GM12892 (cell line): ENCODE measurements around the gene KLHL5.

Experiments
- DNase-seq: peaks from one replicate; pipeline ENCODE4 v3.0.0; 2011; ENCODE audit not compliant: insufficient read length
- FAIRE-seq: peaks from 2 replicates; lab custom pipeline; 2011; peaks lifted over from hg19 to GRCh38; lab: Jason Lieb, UNC
- POLR2A ChIP-seq: IDR thresholded peaks from 2 replicates; pipeline ENCODE4 v1.6.1; 2011; ENCODE audit warnings: low read depth, low read length, control low read depth
- POLR2AphosphoS5 ChIP-seq: IDR thresholded peaks from 2 replicates; pipeline ENCODE4 v1.6.1; 2011; ENCODE audit warnings: low read depth, low read length, control low read depth
- TAF1 ChIP-seq: IDR thresholded peaks from 2 replicates; pipeline ENCODE4 v1.6.1; 2011; ENCODE audit warnings: low read depth, mild to moderate bottlenecking, control low read depth, low read length, borderline replicate concordance

Gene KLHL5

GRCh38 chr4:39032218-39033085 is 29.6 kb upstream of the KLHL5 start, which contains the start of gene TMEM156:
TMEM156 (minus strand) TSS chr4:39032409; CDS start chr4:39032313, 96 bp downstream.
- peak; percentile 55 for TF ChIP-seq POLR2A
- TF ChIP-seq TAF1: no peak
- peak; percentile 53; the same call in 1 of the 2 replicates for TF ChIP-seq POLR2AphosphoS5
- FAIRE-seq (peak; percentile 96), DNase-seq (no peak)

GRCh38 chr4:39036172-39036571 is 25.9 kb upstream of the KLHL5 start:
- no peak for DNase-seq
- FAIRE-seq: no peak
- TF ChIP-seq POLR2A (no peak), TAF1 (no peak), POLR2AphosphoS5 (no peak)

- TF ChIP-seq POLR2A (no peak), POLR2AphosphoS5 (no peak), TAF1 (no peak)
- FAIRE-seq (peak; percentile 74), DNase-seq (no peak)
Observed at GRCh38 chr4:39037491-39037825, 24.6 kb upstream of the KLHL5 start.

- TF ChIP-seq POLR2A: no peak
- no peak for TF ChIP-seq TAF1
- no peak for TF ChIP-seq POLR2AphosphoS5
- FAIRE-seq (peak; percentile 66), DNase-seq (no peak)
Observed at GRCh38 chr4:39037941-39038340, 24.1 kb upstream of the KLHL5 start.

GRCh38 chr4:39039108-39039507 is 22.9 kb upstream of the KLHL5 start:
- no peak for FAIRE-seq
- no peak for DNase-seq
- no peak for TF ChIP-seq TAF1
- TF ChIP-seq POLR2AphosphoS5: no peak
- TF ChIP-seq POLR2A: no peak

GRCh38 chr4:39042366-39042765 is 19.7 kb upstream of the KLHL5 start:
- DNase-seq: no peak
- TF ChIP-seq POLR2AphosphoS5 (no peak), TAF1 (no peak), POLR2A (no peak)

GRCh38 chr4:39043058-39043860 is 18.8 kb upstream of the KLHL5 start:
- FAIRE-seq: peak; percentile 24
- DNase-seq: no peak

More at GRCh38 chr4:39042366-39042765, 19.7 kb upstream of the KLHL5 start:
- FAIRE-seq: no peak

GRCh38 chr4:39043861-39044363 is 18.1 kb upstream of the KLHL5 start:
- FAIRE-seq (peak; percentile 78), DNase-seq (no peak)
- TF ChIP-seq TAF1 (no peak), POLR2A (no peak; the same call in 1 of the 2 replicates), POLR2AphosphoS5 (no peak)

More at GRCh38 chr4:39043058-39043860, 18.8 kb upstream of the KLHL5 start:
- TF ChIP-seq TAF1 (no peak), POLR2A (no peak), POLR2AphosphoS5 (no peak)

- peak; percentile 66 for TF ChIP-seq POLR2A
- TF ChIP-seq POLR2AphosphoS5: peak; percentile 58; the same call in 1 of the 2 replicates
- 0 out of 2 replicates have a peak, but pooled peaks have one; percentile 17 for TF ChIP-seq TAF1
- peak; percentile 67 for DNase-seq
- FAIRE-seq: peak; percentile 90
Observed at GRCh38 chr4:39044364-39044955, 17.6 kb upstream of the KLHL5 start.

GRCh38 chr4:39044956-39045826 is 16.8 kb upstream of the KLHL5 start:
- no peak for FAIRE-seq
- DNase-seq: peak; percentile 41

More at GRCh38 chr4:39044956-39045826, 16.8 kb upstream of the KLHL5 start:
- TF ChIP-seq POLR2AphosphoS5 (no peak), POLR2A (no peak), TAF1 (no peak)
